OCI-LY7 (cell line): ENCODE measurements around the gene DGKB. TPM values are rescaled to one million over a fixed set of nuclear protein-coding genes. Genes with fewer than 3 reads are reported as not detected.

Experiments used
- BruUV-seq: library from RNA; stranded (reverse); fragments of 400-500 nt; replicated peaks from 2 replicates; lab custom pipeline; 2021; lab: Mats Ljungman, UMichigan
- CTCF ChIA-PET: fragments of 300-600 bp; sonication (Branson Sonifier 250); formaldehyde crosslinking; loops from one replicate; lab custom pipeline; 2022; ENCODE audit warnings: antibody characterized with exemption; ENCODE audit not compliant: unreplicated experiment; lab: Charles Lee
- POLR2A ChIA-PET: fragments of 300-600 bp; sonication (Branson Sonifier 250); formaldehyde crosslinking; loops from one replicate; lab custom pipeline; 2022; ENCODE audit warnings: antibody characterized with exemption; lab: Charles Lee
- DNase-seq: peaks from one replicate; pipeline ENCODE4 v3.0.0-alpha.2; 2015; ENCODE audit warnings: low spot score
- H2AFZ ChIP-seq: fragments of 200-600 bp; sonication (generic), shearing (Covaris generic); 2 replicates; pipeline ENCODE4 v1.6.1; 2014; ENCODE audit warnings: mild to moderate bottlenecking, antibody characterized with exemption, low read length, moderate library complexity
- H3K27ac ChIP-seq: fragments of 200-600 bp; sonication (generic); 2 replicates; pipeline ENCODE4 v1.5.1; 2014; ENCODE audit warnings: mixed run types, low read depth, mild to moderate bottlenecking, moderate library complexity, low read length, inconsistent platforms; ENCODE audit not compliant: poor library complexity, severe bottlenecking
- H3K36me3 ChIP-seq: fragments of 200-600 bp; sonication (generic); 2 replicates; pipeline ENCODE4 v1.6.1; 2014; ENCODE audit warnings: mild to moderate bottlenecking, antibody characterized with exemption, low read length, moderate library complexity, mixed read lengths; ENCODE audit not compliant: insufficient read depth
- H3K4me1 ChIP-seq: fragments of 200-600 bp; sonication (generic); 2 replicates; pipeline ENCODE4 v1.5.1; 2014; ENCODE audit warnings: mild to moderate bottlenecking, low read length; ENCODE audit not compliant: insufficient read depth, poor library complexity, severe bottlenecking
- H3K4me2 ChIP-seq: fragments of 200-600 bp; sonication (generic); 2 replicates; pipeline ENCODE4 v1.6.1; 2014; ENCODE audit warnings: mild to moderate bottlenecking, low read length
- H3K4me3 ChIP-seq: fragments of 200-600 bp; sonication (generic); 2 replicates; pipeline ENCODE4 v1.5.1; 2014; ENCODE audit warnings: mild to moderate bottlenecking, low read depth, low read length; ENCODE audit not compliant: poor library complexity, severe bottlenecking
- H3K79me2 ChIP-seq: fragments of 200-600 bp; sonication (generic); 2 replicates; pipeline ENCODE4 v1.6.1; 2016; ENCODE audit warnings: low read depth, mild to moderate bottlenecking, low read length, moderate library complexity, mixed read lengths; ENCODE audit not compliant: insufficient read depth
- H3K9me2 ChIP-seq: fragments of 200-600 bp; sonication (generic); 2 replicates; pipeline ENCODE4 v1.6.1; 2016; ENCODE audit warnings: mild to moderate bottlenecking, low read length, mixed read lengths; ENCODE audit not compliant: insufficient read depth
- H3K9me3 ChIP-seq: fragments of 200-600 bp; sonication (generic); 2 replicates; pipeline ENCODE4 v1.6.1; 2014; ENCODE audit warnings: mild to moderate bottlenecking, mixed run types, low read length, mixed read lengths
- H4K20me1 ChIP-seq: fragments of 200-600 bp; sonication (generic); 2 replicates; pipeline ENCODE4 v1.6.1; 2014; ENCODE audit warnings: mild to moderate bottlenecking, antibody characterized with exemption, low read length, moderate library complexity, mixed read lengths; ENCODE audit not compliant: insufficient read depth
- CTCF ChIP-seq: fragments of 200-600 bp; sonication (generic); conservative IDR thresholded peaks from 2 replicates; pipeline ENCODE4 v1.5.1; 2014; ENCODE audit warnings: mild to moderate bottlenecking, antibody characterized with exemption, low read length, moderate library complexity, mixed read lengths
- EZH2phosphoT487 ChIP-seq: fragments of 200-600 bp; sonication (generic); IDR thresholded peaks from 2 replicates; pipeline ENCODE4 v1.6.1; 2018; ENCODE audit warnings: low read depth, borderline replicate concordance, mild to moderate bottlenecking, mixed run types, antibody characterized with exemption, low read length, moderate library complexity, mixed read lengths
- intact Hi-C: fragments of 100-400 bp; cut with micrococcal nuclease; formaldehyde crosslinking; loops from one replicate; pipeline ENCODE4 v1.10.0; 2022; ENCODE audit not compliant: unreplicated experiment
- total RNA-seq, 2 experiments: library from RNA; depleted of rRNA in 1 of 2; stranded (reverse); fragments of >200 nt in 1 of 2; shearing (Covaris generic) in 1 of 2; gene quantifications; 2 replicates each; pipeline ENCODE4 v1.2.3, GENCODE V29; 2014 to 2022

The DGKB gene
- total RNA-seq, 2 experiments from 2014 or later = not detected

- ChIA-PET POLR2A (interaction anchor here (0.6 kb wide), 1 partner anchor 799 kb away, joined by 3 read pairs; no protein-coding TSS in a partner anchor), CTCF (no interaction called here)
- Histone ChIP-seq H3K4me3 (no peak overlapping the region), H3K9me3 (no peaks in the 10 kb centered on the region), H3K27ac (no peak overlapping the region), H3K9me2 (no peaks in the 10 kb centered on the region), H3K4me2 (no peak overlapping the region), H3K4me1 (no peaks in the 10 kb centered on the region), H2AFZ (no peak overlapping the region), H4K20me1 (no peaks in the 10 kb centered on the region), H3K79me2 (no peaks in the 10 kb centered on the region), H3K36me3 (no peaks in the 10 kb centered on the region)
- no TSS peak for BruUV-seq
- no peak for DNase-seq
- intact Hi-C loops = loop anchor here (10.0 kb wide), 1 partner anchor 297 kb away; no protein-coding TSS in a partner anchor
- TF ChIP-seq EZH2phosphoT487 (no peak), CTCF (peak; percentile 67)
Measured at GRCh38 chr7:14717816-14718215, 184.7 kb downstream of the DGKB start.

GRCh38 chr7:14717169-14717568 is 185.4 kb downstream of the DGKB start:
- POLR2A ChIA-PET = no interaction called here
- BruUV-seq = no TSS peak

More at GRCh38 chr7:14717169-14717568, 185.4 kb downstream of the DGKB start:
- H3K4me2 ChIP-seq = no peak overlapping the region
- no peaks in the 10 kb centered on the region for H3K9me2 ChIP-seq
- no peak overlapping the region for H2AFZ ChIP-seq
- no peak for TF ChIP-seq EZH2phosphoT487
- no peak for TF ChIP-seq CTCF
- no peak overlapping the region for H3K27ac ChIP-seq
- H3K36me3 ChIP-seq = no peaks in the 10 kb centered on the region
- no peaks in the 10 kb centered on the region for H4K20me1 ChIP-seq
- no peak overlapping the region for H3K4me3 ChIP-seq
- no peak for DNase-seq
- H3K4me1 ChIP-seq = no peaks in the 10 kb centered on the region
- CTCF ChIA-PET = no interaction called here
- intact Hi-C loops = loop anchor here (10.0 kb wide), 1 partner anchor 298 kb away; no protein-coding TSS in a partner anchor
- H3K9me3 ChIP-seq = no peaks in the 10 kb centered on the region
- H3K79me2 ChIP-seq = no peaks in the 10 kb centered on the region
